ENCODE measurements around the gene ADAMTSL1. TPM values are rescaled to one million over a fixed set of nuclear protein-coding genes. Genes with fewer than 3 reads are reported as not detected.

Gene ADAMTSL1
- total RNA-seq, 1 experiment from 2014 or later, result not detected

GRCh38 chr9:18531136-18532065 lies 57.4 kb downstream of the ADAMTSL1 start:
- no TSS peak for BruUV-seq (replicated peaks)
- intact Hi-C loops (cut with micrococcal nuclease), result no loop called here
- ChIA-PET RAD21 (ENCODE audit: low non-redundant PET in 1 of 2, low total read pairs in 2 of 2, uncharacterized antibody in 2 of 2, unreplicated experiment in 2 of 2) (no interaction called here), POLR2A (no interaction called here), CTCF (no interaction called here)
- Histone ChIP-seq H3K27ac (ENCODE audit: low read depth, low read length) (no peak overlapping the region), H3K27me3 (ENCODE audit: insufficient read depth, low read length) (no peaks in the 10 kb centered on the region), H3K4me1 (ENCODE audit: control insufficient read depth in 1 of 2, insufficient read depth in 2 of 2, low read length in 2 of 2) (no peaks in the 10 kb centered on the region), H3K9me3 (ENCODE audit: control insufficient read depth in 1 of 2, insufficient read depth in 1 of 2, low read depth in 1 of 2, low read length in 2 of 2) (peaks cover 0 to 4% of the 10 kb centered on the region in 2 experiments; a peak in 2 of 4 replicates), H3K79me2 (ENCODE audit: insufficient read depth, low read length) (no peaks in the 10 kb centered on the region), H2AFZ (ENCODE audit: low read depth, low read length, poor library complexity, severe bottlenecking) (no peak overlapping the region), H3K4me2 (ENCODE audit: low read length) (no peak overlapping the region), H3K9me2 (ENCODE audit: insufficient read depth) (no peaks in the 10 kb centered on the region), H3K4me3 (replicated peaks in 1 of 2; ENCODE audit: low read depth in 1 of 2, low read length in 2 of 2) (no peak overlapping the region), H4K20me1 (ENCODE audit: insufficient read depth) (no peaks in the 10 kb centered on the region), H3K9ac (ENCODE audit: low read length) (no peak overlapping the region), H3K36me3 (ENCODE audit: control insufficient read depth in 1 of 2, insufficient read depth in 2 of 2, low read length in 2 of 2) (no peaks in the 10 kb centered on the region)
- TF ChIP-seq EGR1 (IDR thresholded peaks at IDR 0.05; ENCODE audit: low read depth) (no peak), SP1 (IDR thresholded peaks at IDR 0.05; ENCODE audit: low read depth) (no peak), TCF7L2 (IDR thresholded peaks at IDR 0.05; ENCODE audit: borderline replicate concordance, extremely low read depth, insufficient read depth, insufficient read length) (no peak), JUND (IDR thresholded peaks at IDR 0.05) (no peak), RAD21 (IDR thresholded peaks at IDR 0.05; ENCODE audit: low read depth) (no peak), EZH2 (IDR thresholded peaks at IDR 0.05) (no peak), CTCF (IDR thresholded peaks at IDR 0.05 in 2 of 3, conservative IDR thresholded peaks at IDR 0.05 in 1 of 3; ENCODE audit: borderline replicate concordance in 1 of 3, insufficient read depth in 1 of 3, low read depth in 2 of 3, low read length in 2 of 3) (no peak), YY1 (IDR thresholded peaks at IDR 0.05; ENCODE audit: extremely low read depth, insufficient replicate concordance, low read depth, low read length) (no peak), CEBPB (IDR thresholded peaks at IDR 0.05; ENCODE audit: low read depth) (no peak), EZH2phosphoT487 (IDR thresholded peaks at IDR 0.05; ENCODE audit: borderline replicate concordance) (no peak), FOSL1 (IDR thresholded peaks at IDR 0.05; ENCODE audit: low read depth) (no peak)
- TF ChIP-seq, protein P1, sequence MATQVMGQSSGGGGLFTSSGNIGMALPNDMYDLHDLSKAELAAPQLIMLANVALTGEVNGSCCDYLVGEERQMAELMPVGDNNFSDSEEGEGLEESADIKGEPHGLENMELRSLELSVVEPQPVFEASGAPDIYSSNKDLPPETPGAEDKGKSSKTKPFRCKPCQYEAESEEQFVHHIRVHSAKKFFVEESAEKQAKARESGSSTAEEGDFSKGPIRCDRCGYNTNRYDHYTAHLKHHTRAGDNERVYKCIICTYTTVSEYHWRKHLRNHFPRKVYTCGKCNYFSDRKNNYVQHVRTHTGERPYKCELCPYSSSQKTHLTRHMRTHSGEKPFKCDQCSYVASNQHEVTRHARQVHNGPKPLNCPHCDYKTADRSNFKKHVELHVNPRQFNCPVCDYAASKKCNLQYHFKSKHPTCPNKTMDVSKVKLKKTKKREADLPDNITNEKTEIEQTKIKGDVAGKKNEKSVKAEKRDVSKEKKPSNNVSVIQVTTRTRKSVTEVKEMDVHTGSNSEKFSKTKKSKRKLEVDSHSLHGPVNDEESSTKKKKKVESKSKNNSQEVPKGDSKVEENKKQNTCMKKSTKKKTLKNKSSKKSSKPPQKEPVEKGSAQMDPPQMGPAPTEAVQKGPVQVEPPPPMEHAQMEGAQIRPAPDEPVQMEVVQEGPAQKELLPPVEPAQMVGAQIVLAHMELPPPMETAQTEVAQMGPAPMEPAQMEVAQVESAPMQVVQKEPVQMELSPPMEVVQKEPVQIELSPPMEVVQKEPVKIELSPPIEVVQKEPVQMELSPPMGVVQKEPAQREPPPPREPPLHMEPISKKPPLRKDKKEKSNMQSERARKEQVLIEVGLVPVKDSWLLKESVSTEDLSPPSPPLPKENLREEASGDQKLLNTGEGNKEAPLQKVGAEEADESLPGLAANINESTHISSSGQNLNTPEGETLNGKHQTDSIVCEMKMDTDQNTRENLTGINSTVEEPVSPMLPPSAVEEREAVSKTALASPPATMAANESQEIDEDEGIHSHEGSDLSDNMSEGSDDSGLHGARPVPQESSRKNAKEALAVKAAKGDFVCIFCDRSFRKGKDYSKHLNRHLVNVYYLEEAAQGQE (IDR thresholded peaks at IDR 0.05; ENCODE audit: low read depth), result no peak
- TF ChIP-seq, protein P2, sequence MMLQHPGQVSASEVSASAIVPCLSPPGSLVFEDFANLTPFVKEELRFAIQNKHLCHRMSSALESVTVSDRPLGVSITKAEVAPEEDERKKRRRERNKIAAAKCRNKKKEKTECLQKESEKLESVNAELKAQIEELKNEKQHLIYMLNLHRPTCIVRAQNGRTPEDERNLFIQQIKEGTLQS (IDR thresholded peaks at IDR 0.05), result no peak
- TF ChIP-seq, protein P3, sequence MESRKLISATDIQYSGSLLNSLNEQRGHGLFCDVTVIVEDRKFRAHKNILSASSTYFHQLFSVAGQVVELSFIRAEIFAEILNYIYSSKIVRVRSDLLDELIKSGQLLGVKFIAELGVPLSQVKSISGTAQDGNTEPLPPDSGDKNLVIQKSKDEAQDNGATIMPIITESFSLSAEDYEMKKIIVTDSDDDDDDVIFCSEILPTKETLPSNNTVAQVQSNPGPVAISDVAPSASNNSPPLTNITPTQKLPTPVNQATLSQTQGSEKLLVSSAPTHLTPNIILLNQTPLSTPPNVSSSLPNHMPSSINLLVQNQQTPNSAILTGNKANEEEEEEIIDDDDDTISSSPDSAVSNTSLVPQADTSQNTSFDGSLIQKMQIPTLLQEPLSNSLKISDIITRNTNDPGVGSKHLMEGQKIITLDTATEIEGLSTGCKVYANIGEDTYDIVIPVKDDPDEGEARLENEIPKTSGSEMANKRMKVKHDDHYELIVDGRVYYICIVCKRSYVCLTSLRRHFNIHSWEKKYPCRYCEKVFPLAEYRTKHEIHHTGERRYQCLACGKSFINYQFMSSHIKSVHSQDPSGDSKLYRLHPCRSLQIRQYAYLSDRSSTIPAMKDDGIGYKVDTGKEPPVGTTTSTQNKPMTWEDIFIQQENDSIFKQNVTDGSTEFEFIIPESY (IDR thresholded peaks at IDR 0.05; ENCODE audit: extremely low read depth, insufficient replicate concordance, low read length), result no peak
- ATAC-seq (no peak), DNase-seq (ENCODE audit: low read depth, low spot score) (no peak)
